Ureter (tissue), 1 donor: ENCODE data around the gene HFM1. TPM values are rescaled to one million over a fixed set of nuclear protein-coding genes. Genes with fewer than 3 reads are reported as not detected.
"Not testable (repeated sequence)": the region's sequence is repeated elsewhere in the genome, so short reads cannot be mapped to it uniquely, and the experiment has no call there.

ENCODE experiments used
- DNase-seq: peaks from one replicate; pipeline ENCODE4 v3.0.0-alpha.2; 2020; ENCODE audit warnings: low spot score
- total RNA-seq: library from RNA; stranded (reverse); gene quantifications from one replicate; pipeline ENCODE4 v1.2.4, GENCODE V29; 2023
- donor health status: DM: yes; HTN: yes; CAD: no.

The HFM1 gene
- total RNA-seq, 1 donor from 2014 or later: 4.4 TPM

DNA sequence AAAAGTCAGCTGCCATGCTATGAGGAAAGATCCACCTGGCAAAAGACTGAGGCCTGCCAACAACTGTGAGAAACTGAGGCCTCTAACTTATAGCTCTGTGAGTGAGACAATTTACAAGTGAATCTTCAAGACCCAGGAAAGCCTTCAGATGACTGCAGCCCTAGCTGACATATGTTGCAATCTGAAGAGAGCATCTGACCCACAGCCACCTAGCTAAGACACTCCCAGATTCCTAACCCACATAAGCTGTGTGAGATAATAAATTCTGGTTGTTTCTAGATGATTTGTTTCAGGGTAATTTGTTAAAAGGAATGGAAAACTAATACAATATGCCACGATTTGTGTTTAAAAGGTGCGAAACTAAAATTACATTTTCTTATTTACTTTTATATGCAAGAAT, 55.1 kb downstream of the HFM1 start:
- no peak for DNase-seq

- DNase-seq: no peak
Measured at GRCh38 chr1:91346824-91347223, 57.8 kb downstream of the HFM1 start.

DNA sequence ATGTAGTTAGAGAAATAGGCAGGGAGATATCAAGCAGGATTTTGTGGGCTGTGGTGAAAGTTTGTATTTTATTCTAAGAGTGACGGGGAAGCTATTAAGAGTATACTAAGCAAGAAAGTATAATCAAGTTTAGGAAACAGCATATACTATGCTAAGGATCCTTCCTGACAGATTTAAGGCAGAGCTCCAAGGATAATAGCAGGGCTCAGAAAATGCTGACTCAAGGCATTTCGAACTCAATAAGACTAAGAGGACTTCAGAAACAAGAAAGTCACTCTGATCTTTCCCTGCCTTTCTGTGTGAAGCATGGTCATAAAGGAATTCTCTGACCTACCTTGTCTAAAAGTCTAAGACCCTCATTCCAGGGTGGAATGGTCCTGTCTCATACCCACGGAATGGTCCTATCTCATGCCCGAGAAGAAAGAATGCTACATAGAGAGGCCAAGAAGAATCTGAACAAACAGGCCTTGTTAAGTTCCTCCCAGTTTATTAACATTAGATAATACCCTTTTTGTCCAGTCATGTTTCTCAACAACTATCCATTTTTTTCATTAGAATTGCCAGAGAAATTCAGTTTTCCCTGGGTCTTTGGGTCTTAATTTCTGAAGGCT, 59.1 kb downstream of the HFM1 start:
- no peak for DNase-seq

DNA sequence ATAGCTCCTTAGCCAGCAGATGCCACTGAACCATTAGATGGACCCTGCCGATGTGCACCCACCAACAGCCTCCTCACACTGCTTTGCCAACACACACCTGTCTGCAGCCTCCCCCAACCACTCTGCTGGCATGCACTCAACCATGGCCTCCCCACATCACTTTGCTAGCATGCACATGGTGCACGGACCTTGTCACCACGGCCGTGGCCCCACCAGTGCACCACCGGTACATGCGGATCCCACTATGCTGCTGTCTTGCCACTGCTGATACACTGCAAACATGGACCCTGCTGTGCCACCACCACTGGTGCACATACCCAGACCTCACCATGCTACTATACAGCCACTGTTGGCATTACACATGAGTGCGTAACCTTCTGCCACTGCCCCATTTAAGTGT, 66.1 kb downstream of the HFM1 start:
- DNase-seq: no peak

- DNase-seq: no peak
Measured at GRCh38 chr1:91335603-91336002, 69.0 kb downstream of the HFM1 start.

DNA sequence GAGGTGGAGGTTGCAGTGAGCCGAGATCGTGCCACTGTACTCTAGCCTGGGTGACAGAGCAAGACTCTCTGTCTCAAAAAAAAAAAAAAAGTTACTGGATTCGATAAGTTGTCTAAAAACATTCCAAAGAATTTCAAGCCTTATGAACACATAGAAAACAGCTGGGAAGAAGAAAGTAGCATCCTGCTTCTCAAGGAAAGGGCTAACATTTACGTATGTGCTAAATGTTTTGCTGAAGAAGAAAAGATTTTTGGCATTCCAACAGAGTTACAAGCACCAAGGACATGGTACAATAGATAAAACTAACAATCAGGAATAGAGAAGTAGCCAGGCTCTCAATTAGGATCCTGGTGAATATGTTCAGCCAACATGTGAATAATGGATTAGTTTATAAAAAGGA, 69.8 kb downstream of the HFM1 start:
- no peak for DNase-seq

- no peak for DNase-seq
Measured at GRCh38 chr1:91325456-91325855, 79.2 kb downstream of the HFM1 start.

- DNase-seq: no peak
Measured at GRCh38 chr1:91314643-91315042, 90.0 kb downstream of the HFM1 start.

GRCh38 chr1:91311672-91312071, 93.0 kb downstream of the HFM1 start:
- DNase-seq: no peak

GRCh38 chr1:91308544-91308943, 96.1 kb downstream of the HFM1 start:
- no peak for DNase-seq

GRCh38 chr1:91307784-91308409, 96.7 kb downstream of the HFM1 start:
- DNase-seq: no peak

GRCh38 chr1:91303165-91303564, 101.5 kb downstream of the HFM1 start:
- DNase-seq: no peak

DNA sequence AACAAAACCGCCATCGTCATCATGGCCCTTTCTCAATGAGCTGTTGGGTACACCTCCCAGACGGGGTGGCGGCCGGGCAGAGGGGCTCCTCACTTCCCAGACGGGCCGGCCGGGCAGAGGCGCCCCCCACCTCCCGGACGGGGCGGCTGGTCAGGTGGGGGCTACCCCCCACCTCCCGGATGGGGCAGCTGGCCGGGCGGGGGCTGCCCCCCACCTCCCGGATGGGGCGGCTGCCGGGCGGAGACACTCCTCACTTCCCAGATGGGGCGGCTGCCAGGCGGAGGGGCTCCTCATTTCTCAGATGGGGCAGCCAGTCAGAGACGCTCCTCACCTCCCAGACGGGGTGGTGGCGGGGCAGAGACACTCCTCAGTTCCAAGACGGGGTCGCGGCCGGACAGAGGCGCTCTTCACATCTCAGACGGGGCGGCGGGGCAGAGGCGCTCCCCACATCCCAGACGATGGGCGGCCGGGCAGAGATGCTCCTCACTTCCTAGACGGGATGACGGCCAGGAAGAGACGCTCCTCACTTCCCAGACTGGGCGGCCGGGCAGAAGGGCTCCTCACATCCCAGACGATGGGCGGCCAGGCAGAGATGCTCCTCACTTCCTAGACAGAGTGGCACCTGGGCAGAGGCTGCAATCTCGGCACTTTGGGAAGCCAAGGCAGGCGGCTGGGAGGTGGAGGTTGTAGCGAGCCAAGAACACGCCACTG, 115.6 kb downstream of the HFM1 start:
- DNase-seq: not testable (repeated sequence)

DNA sequence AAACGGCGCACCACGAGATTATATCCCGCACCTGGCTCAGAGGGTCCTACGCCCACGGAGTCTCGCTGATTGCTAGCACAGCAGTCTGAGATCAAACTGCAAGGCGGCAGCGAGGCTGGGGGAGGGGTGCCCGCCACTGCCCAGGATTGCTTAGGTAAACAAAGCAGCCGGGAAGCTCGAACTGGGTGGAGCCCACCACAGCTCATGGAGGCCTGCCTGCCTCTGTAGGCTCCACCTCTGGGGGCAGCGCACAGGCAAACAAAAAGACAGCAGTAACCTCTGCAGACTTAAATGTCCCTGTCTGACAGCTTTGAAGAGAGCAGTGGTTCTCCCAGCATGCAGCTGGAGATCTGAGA, 117.7 kb downstream of the HFM1 start:
- DNase-seq: not testable (repeated sequence)

DNA sequence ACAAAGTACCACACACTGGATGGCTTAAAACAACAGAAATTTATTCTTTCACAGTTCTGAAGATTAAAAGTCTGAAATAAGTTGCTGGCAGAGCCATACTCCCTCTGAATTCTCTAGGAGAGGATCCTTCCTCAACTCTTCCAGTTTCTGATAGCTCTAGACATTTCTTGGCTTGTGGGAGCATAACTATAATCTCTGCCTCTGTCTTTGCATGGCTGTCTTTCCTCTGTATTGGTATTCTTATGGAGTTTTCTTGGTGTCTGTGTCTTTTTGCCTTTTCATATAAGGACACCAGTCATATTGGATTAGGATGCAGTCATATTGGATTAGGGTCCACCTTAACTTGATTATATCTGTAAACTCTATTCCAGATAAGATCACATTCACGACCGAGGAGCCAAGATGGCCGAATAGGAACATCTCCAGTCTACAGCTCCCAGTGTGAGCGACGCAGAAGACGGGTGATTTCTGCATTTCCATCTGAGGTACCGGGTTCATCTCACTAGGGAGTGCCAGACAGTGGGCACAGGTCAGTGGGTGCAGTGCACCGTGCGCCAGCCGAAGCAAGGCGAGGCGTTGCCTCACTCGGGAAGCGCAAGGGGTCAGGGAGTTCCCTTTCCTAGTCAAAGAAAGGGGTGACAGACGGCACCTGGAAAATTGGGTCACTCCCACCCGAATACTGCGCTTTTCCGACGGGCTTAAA, 118.2 kb downstream of the HFM1 start:
- not testable (repeated sequence) for DNase-seq

DNA sequence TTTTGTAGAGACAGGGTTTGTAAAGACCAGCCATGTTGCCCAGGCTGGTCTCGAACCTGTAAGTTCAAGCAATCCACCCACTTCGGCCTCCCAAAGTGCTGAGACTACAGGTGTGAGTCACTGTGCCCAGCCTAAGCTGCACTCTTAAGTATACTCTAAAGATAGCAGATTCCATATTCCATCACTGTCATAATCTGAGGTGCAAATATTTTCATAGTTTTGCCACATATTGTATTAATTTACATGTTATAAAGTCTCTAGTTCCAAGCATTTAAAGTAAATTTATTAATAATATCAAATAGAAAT, 121.3 kb downstream of the HFM1 start:
- DNase-seq: no peak

- peak; percentile 57 for DNase-seq
Measured at GRCh38 chr1:91282695-91283420, 121.8 kb downstream of the HFM1 start.

GRCh38 chr1:91281782-91282181, 122.9 kb downstream of the HFM1 start:
- DNase-seq: no peak

DNA sequence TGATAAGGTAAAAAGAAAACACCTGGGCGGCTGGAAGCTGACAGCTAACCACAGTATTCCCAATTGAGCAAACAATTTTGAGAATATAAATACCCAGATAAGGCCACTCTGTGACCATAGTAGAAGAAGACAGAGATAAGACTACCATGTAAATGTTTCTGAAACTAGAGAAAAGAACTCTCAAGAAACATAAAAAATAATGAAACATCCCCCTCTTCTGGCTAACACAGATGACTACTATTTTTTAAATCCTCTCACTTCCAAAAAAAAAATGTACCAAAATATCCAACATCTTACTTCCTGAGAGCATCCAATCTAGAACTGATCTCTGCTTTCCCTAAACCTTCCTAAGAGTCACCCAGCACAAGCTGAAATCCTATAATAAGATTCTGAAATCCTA, 125.9 kb downstream of the HFM1 start:
- no peak for DNase-seq

- DNase-seq: no peak
Measured at GRCh38 chr1:91273875-91274274, 130.8 kb downstream of the HFM1 start.

DNA sequence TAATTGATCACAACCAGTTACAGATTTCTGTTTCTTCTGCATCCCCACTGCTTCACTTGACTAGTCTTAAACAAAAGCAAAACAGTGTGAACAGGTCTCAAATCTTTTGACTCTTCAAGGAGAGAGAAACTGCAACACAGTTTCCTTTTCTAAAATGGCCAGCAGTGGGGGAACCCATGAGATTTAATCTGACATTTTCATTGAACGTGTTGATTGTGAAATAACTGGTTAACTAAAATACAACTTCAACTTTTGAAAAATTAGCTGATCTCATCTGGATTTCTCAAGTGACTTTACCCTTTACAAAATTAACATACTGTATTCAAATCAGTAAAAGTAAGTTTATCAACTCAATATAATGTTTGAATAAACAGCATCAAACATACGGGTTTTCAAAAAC, 143.0 kb downstream of the HFM1 start:
- no peak for DNase-seq

- no peak for DNase-seq
Measured at GRCh38 chr1:91245435-91245834, 159.2 kb downstream of the HFM1 start.
